ENCODE results near the gene RRM1. TPM values are rescaled to one million over a fixed set of nuclear protein-coding genes. Genes with fewer than 3 reads are reported as not detected.
"Not testable (repeated sequence)": the region's sequence is repeated elsewhere in the genome, so short reads cannot be mapped to it uniquely, and the experiment has no call there.

Gene RRM1
- 48.2 TPM for polyA plus RNA-seq
- long read RNA-seq, donor 1, transcript RRM1-201 (19 exons, 3,076 nt), result major isoform, 10 of 19 reads
- long read RNA-seq, donor 1, partial matches to known transcripts, result 8 of 19 reads
- long read RNA-seq, donor 1, other reads (novel, unspliced or antisense), result 0 of 19 reads
- long read RNA-seq, donor 2, transcript RRM1-201 (19 exons, 3,076 nt), result major isoform, 12 of 28 reads
- long read RNA-seq, donor 2, partial matches to known transcripts, result 16 of 28 reads
- long read RNA-seq, donor 2, other reads (novel, unspliced or antisense), result 0 of 28 reads
- long read RNA-seq, donor 3, result 0 reads
- long read RNA-seq, donor 4, partial matches to known transcripts, result 0 of 1 reads
- long read RNA-seq, donor 4, other reads (novel, unspliced or antisense), result 0 of 1 reads
- long read RNA-seq, donor 5, transcript RRM1-201 (19 exons, 3,076 nt), result major isoform, 9 of 18 reads
- long read RNA-seq, donor 5, partial matches to known transcripts, result 8 of 18 reads
- long read RNA-seq, donor 5, other reads (novel, unspliced or antisense), result 0 of 18 reads
- long read RNA-seq, donor 6, transcript RRM1-201 (19 exons, 3,076 nt), result major isoform, 7 of 7 reads
- long read RNA-seq, donor 6, partial matches to known transcripts, result 0 of 7 reads
- long read RNA-seq, donor 6, other reads (novel, unspliced or antisense), result 0 of 7 reads
- long read RNA-seq, donor 7, partial matches to known transcripts, result 11 of 15 reads
- long read RNA-seq, donor 7, other reads (novel, unspliced or antisense), result 0 of 15 reads
- long read RNA-seq, donor 8, transcript RRM1-201 (19 exons, 3,076 nt), result major isoform, 12 of 47 reads
- long read RNA-seq, donor 8, partial matches to known transcripts, result 35 of 47 reads
- long read RNA-seq, donor 8, other reads (novel, unspliced or antisense), result 0 of 47 reads
- long read RNA-seq, donor 9, transcript RRM1-201 (19 exons, 3,076 nt), result major isoform, 8 of 32 reads
- long read RNA-seq, donor 9, partial matches to known transcripts, result 22 of 32 reads
- long read RNA-seq, donor 9, other reads (novel, unspliced or antisense), result 0 of 32 reads
- long read RNA-seq, donor 10, transcript RRM1-201 (19 exons, 3,076 nt), result major isoform, 9 of 23 reads
- long read RNA-seq, donor 10, partial matches to known transcripts, result 13 of 23 reads
- long read RNA-seq, donor 10, other reads (novel, unspliced or antisense), result 0 of 23 reads
- long read RNA-seq, donor 11, transcript RRM1-201 (19 exons, 3,076 nt), result major isoform, 9 of 14 reads
- long read RNA-seq, donor 11, partial matches to known transcripts, result 5 of 14 reads
- long read RNA-seq, donor 11, other reads (novel, unspliced or antisense), result 0 of 14 reads

DNA sequence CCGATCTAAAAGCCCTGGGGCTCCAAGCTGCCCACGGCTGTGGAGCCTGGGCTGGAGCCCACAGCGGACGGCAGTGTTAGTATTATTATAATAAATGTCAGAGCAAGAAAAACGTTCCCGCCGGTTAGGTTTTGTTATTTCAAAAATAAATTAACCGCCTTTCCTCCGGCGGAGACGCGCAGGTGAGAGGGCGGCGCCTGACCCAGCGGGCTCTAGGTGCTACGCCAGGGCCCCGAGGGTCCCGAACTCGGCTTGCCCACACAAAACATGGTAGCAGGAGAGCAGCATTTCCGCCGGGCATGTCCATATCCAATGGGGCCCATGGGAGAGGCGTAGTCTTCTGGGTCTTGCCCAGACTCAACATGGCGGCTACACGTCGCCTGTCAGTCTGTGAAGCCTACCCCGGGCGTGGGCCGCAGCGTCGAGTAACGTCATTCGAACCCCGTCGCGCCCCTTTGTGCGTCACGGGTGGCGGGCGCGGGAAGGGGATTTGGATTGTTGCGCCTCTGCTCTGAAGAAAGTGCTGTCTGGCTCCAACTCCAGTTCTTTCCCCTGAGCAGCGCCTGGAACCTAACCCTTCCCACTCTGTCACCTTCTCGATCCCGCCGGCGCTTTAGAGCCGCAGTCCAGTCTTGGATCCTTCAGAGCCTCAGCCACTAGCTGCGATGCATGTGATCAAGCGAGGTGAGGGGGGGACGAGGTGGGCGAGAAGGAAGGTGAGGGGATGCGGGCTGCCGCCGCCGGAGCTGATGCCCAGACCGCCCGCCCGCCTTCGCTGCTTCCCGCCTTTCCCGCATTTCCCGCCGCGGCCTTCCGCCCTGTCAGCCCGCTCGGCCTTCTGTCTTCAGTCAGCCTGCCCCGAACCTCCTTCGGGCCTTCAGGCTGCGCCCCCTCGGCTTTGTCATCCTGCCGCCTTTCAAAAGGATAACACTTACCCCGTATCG is at the start of gene RRM1:
Gene RRM1, plus strand, starts transcription at position 452 of the 944 bp plus-strand sequence. Its CDS starts 214 bp downstream, at position 666.
- no peaks in the 10 kb centered on the region for H3K9me3 ChIP-seq (ENCODE audit: control insufficient read depth, low read depth, low read length)
- H3K36me3 ChIP-seq (ENCODE audit: control insufficient read depth, insufficient read depth, low read length), result peaks cover 4% of the 10 kb centered on the region
- peak within 1 kb of the TSS; percentile 83 for H3K4me3 ChIP-seq (ENCODE audit: low read length)
- no peaks in the 10 kb centered on the region for H3K27me3 ChIP-seq (ENCODE audit: control insufficient read depth, insufficient read depth, low read length)
- peaks cover 15% of the 10 kb centered on the region for H3K4me1 ChIP-seq (ENCODE audit: control insufficient read depth, insufficient read depth, low read length)
- no CpG with 5 or more reads among the region's 74 CpGs for WGBS (ENCODE audit: insufficient coverage, low lambda C conversion rate)
- peak; percentile 95 to 97 for DNase-seq
- H3K27ac ChIP-seq (ENCODE audit: low read length), result peak within 1 kb of the TSS; percentile 88

DNA sequence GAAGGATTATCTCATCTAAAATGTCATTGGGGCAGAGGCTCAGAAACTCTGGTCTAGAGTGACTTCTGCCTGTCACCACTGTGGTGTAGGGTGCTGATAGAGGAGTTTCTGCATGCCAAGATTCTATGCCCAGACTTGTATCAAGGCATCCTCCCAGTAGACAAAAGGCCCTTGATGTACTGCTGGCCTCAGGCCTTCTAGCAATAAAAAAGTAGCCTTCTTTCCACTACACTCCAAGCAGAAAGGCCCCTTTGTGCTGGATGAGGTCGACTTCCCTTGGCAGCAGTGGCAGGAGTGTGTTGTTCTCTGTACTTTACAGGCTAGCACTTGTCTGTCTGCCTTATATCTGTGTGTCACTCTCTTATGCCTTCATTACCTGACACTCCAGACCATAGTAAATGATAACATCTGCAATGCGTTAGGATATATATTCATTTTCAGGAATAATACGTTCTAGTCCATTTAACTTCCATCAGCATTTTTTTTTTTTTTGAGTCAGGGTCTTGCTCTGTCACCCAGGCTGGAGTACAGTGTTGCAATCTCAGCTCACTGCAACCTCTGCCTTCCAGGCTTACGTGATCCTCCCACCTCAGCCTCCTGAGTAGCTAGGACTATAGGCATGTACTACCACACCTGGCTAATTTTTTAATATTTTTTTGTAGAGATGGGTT is 49.5 kb upstream of the RRM1 start:
- H3K36me3 ChIP-seq (ENCODE audit: control insufficient read depth, insufficient read depth, low read length), result no peaks in the 10 kb centered on the region
- H3K27me3 ChIP-seq (ENCODE audit: control insufficient read depth, insufficient read depth, low read length), result no peaks in the 10 kb centered on the region
- no peak overlapping the region for H3K27ac ChIP-seq (ENCODE audit: low read length)
- no peak for DNase-seq
- H3K9me3 ChIP-seq (ENCODE audit: control insufficient read depth, low read depth, low read length), result no peaks in the 10 kb centered on the region
- no CpG with 5 or more reads among the region's 4 CpGs for WGBS (ENCODE audit: insufficient coverage, low lambda C conversion rate)
- no peak overlapping the region for H3K4me3 ChIP-seq (ENCODE audit: low read length)
- H3K4me1 ChIP-seq (ENCODE audit: control insufficient read depth, insufficient read depth, low read length), result no peaks in the 10 kb centered on the region

DNA sequence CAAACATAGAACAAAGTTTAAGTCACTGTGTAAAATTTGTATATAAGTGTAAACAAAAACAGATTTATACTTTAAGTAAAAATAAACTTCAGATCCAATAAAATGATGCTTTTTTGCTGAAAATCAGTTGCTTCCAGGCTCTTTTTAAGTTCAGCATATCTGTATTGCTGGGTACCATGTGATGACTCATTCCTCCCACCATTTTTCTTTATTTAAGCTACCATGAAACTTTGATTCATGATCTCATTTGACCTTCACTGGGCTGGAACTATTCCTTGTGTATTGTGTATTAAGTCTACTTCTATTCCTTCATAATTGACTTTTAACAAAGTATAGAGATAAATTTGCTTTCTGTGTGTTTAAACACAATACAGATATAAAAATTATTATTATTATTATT is 46.3 kb upstream of the RRM1 start:
- Histone ChIP-seq H3K4me3 (ENCODE audit: low read length) (no peak overlapping the region), H3K27ac (ENCODE audit: low read length) (no peak overlapping the region), H3K9me3 (ENCODE audit: control insufficient read depth, low read depth, low read length) (no peaks in the 10 kb centered on the region), H3K27me3 (ENCODE audit: control insufficient read depth, insufficient read depth, low read length) (no peaks in the 10 kb centered on the region), H3K36me3 (ENCODE audit: control insufficient read depth, insufficient read depth, low read length) (no peaks in the 10 kb centered on the region), H3K4me1 (ENCODE audit: control insufficient read depth, insufficient read depth, low read length) (no peaks in the 10 kb centered on the region)
- DNase-seq, result no peak

DNA sequence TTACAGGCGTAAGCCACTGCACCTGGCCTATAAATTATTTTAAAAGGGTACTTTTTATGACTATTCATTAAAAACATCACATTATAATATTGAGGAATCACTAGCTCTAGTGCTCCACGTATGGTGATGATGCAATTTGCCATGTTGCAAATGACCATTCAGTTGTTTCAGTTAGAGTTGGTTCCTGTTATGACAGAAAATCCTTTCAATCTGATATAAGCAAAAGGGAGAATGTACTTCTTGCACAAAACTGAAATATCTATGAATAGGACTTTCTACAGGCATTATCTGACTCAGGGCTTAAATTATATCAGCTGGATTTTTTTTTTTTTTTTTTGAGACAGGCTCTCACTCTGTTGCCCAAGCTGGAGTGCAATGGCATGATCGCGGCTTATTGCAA is 45.6 kb upstream of the RRM1 start:
- no peak for DNase-seq
- Histone ChIP-seq H3K4me3 (ENCODE audit: low read length) (no peak overlapping the region), H3K9me3 (ENCODE audit: control insufficient read depth, low read depth, low read length) (no peaks in the 10 kb centered on the region), H3K4me1 (ENCODE audit: control insufficient read depth, insufficient read depth, low read length) (no peaks in the 10 kb centered on the region), H3K27me3 (ENCODE audit: control insufficient read depth, insufficient read depth, low read length) (no peaks in the 10 kb centered on the region), H3K27ac (ENCODE audit: low read length) (no peak overlapping the region), H3K36me3 (ENCODE audit: control insufficient read depth, insufficient read depth, low read length) (no peaks in the 10 kb centered on the region)
- WGBS (ENCODE audit: insufficient coverage, low lambda C conversion rate), result 80% methylated on average over 1 of the region's 4 CpGs

DNA sequence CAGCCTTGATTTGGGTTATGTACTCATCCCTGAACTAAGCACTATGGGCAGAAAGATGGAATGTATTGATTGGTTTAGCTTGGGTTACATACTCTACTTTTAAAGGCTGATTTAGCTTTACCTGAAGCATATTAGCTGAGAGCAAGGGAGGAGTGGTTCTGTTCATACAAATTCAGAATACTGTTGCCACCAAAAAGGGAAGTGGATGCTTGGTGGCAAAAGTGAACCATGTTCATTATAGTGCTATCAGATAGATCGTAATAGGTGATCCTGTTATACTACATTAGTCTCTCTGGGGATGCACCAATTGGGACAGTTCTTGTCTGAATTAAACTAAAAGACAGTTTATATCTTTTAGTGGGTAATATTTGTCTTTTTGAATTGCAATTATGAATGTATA is 44.5 kb upstream of the RRM1 start:
- Histone ChIP-seq H3K4me1 (ENCODE audit: control insufficient read depth, insufficient read depth, low read length) (no peaks in the 10 kb centered on the region), H3K27ac (ENCODE audit: low read length) (no peak overlapping the region), H3K9me3 (ENCODE audit: control insufficient read depth, low read depth, low read length) (no peaks in the 10 kb centered on the region), H3K27me3 (ENCODE audit: control insufficient read depth, insufficient read depth, low read length) (no peaks in the 10 kb centered on the region), H3K4me3 (ENCODE audit: low read length) (no peak overlapping the region), H3K36me3 (ENCODE audit: control insufficient read depth, insufficient read depth, low read length) (no peaks in the 10 kb centered on the region)
- no CpG with 5 or more reads among the region's 1 CpG for WGBS (ENCODE audit: insufficient coverage, low lambda C conversion rate)
- no peak for DNase-seq

DNA sequence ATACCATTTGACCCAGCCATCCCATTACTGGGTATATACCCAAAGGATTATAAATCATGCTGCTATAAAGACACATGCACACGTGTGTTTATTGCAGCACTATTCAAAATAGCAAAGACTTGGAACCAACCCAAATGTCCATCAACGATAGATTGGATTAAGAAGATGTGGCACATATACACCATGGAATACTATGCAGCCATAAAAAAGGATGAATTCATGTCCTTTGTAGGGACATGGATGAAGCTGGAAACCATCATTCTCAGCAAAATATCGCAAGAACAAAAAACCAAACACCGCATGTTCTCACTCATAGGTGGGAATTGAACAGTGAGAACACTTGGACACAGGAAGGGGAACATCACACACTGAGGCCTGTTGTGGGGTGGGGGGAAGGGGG is 41.4 kb upstream of the RRM1 start:
- not testable (repeated sequence) for H3K4me1 ChIP-seq (ENCODE audit: control insufficient read depth, insufficient read depth, low read length); H3K4me3 ChIP-seq (ENCODE audit: low read length); H3K27ac ChIP-seq (ENCODE audit: low read length); H3K36me3 ChIP-seq (ENCODE audit: control insufficient read depth, insufficient read depth, low read length); H3K9me3 ChIP-seq (ENCODE audit: control insufficient read depth, low read depth, low read length); H3K27me3 ChIP-seq (ENCODE audit: control insufficient read depth, insufficient read depth, low read length); DNase-seq
- no CpG with 5 or more reads among the region's 4 CpGs for WGBS (ENCODE audit: insufficient coverage, low lambda C conversion rate)

DNA sequence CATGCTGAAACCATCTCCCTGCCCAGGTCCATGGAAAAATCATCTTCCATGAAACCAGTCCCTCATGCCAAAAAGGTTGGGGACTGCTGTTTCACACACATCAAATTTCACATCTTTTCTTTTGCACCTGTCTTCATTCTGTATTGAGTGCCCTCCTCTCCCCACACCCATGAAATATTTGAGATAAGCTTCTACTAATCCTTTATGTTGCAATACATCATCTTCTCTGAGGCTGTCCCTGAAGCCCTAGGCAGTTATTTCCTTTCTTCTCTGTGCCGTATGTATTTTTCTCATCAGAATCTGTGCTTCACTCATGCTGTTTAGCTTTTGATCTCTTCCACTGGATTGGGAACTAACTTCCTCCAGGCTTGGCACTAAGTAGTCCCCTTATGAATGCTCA is 40.0 kb upstream of the RRM1 start:
- DNase-seq, result no peak
- 56% methylated on average over 1 of the region's 1 CpG for WGBS (ENCODE audit: insufficient coverage, low lambda C conversion rate)
- H3K27ac ChIP-seq (ENCODE audit: low read length), result no peak overlapping the region

DNA sequence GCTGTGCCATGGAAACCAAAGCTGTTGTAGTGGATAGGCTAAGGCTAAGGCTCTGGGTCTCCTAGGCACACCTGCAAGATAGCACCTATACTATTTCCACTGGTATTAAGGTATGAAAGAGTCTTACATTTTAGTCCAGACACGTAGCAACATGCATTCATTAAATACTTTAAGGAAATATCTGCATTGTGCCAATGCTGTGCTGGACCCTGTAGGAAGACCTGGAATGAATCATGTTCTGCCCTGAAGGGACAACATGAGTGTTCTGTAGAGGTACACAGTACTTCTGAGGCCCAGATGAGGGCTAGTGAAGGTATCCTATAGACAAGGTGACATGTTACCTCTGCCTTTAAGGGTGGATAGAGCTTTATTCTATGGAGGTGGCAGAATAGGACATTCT is 35.2 kb upstream of the RRM1 start:
- no CpG with 5 or more reads among the region's 1 CpG for WGBS (ENCODE audit: insufficient coverage, low lambda C conversion rate)
- Histone ChIP-seq H3K4me3 (ENCODE audit: low read length) (no peak overlapping the region), H3K9me3 (ENCODE audit: control insufficient read depth, low read depth, low read length) (no peaks in the 10 kb centered on the region), H3K4me1 (ENCODE audit: control insufficient read depth, insufficient read depth, low read length) (no peaks in the 10 kb centered on the region), H3K27me3 (ENCODE audit: control insufficient read depth, insufficient read depth, low read length) (no peaks in the 10 kb centered on the region), H3K27ac (ENCODE audit: low read length) (no peak overlapping the region), H3K36me3 (ENCODE audit: control insufficient read depth, insufficient read depth, low read length) (peaks cover 17% of the 10 kb centered on the region)
- DNase-seq, result no peak

More for the DNA sequence above, 40.0 kb upstream of the RRM1 start:
- H3K4me3 ChIP-seq (ENCODE audit: low read length), result no peak overlapping the region
- H3K36me3 ChIP-seq (ENCODE audit: control insufficient read depth, insufficient read depth, low read length), result peaks cover 13% of the 10 kb centered on the region
- H3K27me3 ChIP-seq (ENCODE audit: control insufficient read depth, insufficient read depth, low read length), result no peaks in the 10 kb centered on the region
- H3K4me1 ChIP-seq (ENCODE audit: control insufficient read depth, insufficient read depth, low read length), result no peaks in the 10 kb centered on the region
- no peaks in the 10 kb centered on the region for H3K9me3 ChIP-seq (ENCODE audit: control insufficient read depth, low read depth, low read length)

DNA sequence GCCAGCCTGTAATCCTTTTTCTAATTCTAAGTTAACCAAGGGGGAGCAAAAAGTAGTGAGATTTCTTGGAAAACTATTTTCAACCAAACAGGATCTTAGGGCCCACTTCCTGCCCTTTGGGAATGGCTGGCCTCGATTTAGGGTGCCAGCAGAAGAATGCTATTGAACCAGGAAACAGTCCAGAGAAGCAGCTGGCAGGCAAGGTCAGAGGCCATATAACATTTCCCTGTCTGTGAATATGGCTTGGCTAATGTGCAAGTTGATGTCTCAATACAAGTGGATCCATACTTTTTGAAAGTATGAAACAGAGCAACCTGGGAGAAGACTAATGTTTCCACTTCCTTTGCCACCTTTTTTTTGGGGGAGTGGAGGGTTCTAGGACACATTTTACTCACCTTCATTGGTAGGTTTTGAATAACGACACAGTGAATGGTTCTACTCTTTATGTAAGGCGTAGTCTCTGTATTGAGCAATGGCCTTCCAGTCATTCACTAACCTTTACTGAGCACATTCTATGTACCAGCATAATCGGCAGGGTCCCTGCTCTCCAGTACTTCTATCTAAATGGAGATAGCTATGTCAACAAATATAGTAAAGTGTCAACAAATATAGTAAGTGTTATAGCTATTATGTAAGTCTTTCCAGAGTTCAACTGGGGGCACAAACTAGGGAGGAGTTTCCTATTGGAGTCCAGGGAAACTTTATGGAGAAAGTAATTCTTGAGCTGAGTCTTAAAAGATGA is 34.2 kb upstream of the RRM1 start:
- Histone ChIP-seq H3K4me1 (ENCODE audit: control insufficient read depth, insufficient read depth, low read length) (no peaks in the 10 kb centered on the region), H3K27me3 (ENCODE audit: control insufficient read depth, insufficient read depth, low read length) (no peaks in the 10 kb centered on the region), H3K27ac (ENCODE audit: low read length) (no peak overlapping the region), H3K36me3 (ENCODE audit: control insufficient read depth, insufficient read depth, low read length) (peaks cover 17% of the 10 kb centered on the region), H3K9me3 (ENCODE audit: control insufficient read depth, low read depth, low read length) (no peaks in the 10 kb centered on the region), H3K4me3 (ENCODE audit: low read length) (no peak overlapping the region)
- DNase-seq, result peak in 1 of 2 donors; percentile 48
- 67% methylated on average over 1 of the region's 4 CpGs for WGBS (ENCODE audit: insufficient coverage, low lambda C conversion rate)

Data from large intestine (tissue), 12 donors.